Activated T-cell treated with anti-CD3 and anti-CD28 coated beads, Interleukin-2, amount 50 U/mL, for 24 hours (primary cell): ENCODE data around the gene OR4F15.

Source experiments
- DNase-seq: peaks from one replicate; pipeline ENCODE4 v3.0.0-alpha.2; 2020
- H3K27ac Mint-ChIP-seq: 2 replicates; pipeline ENCODE4 v1.8.0; 2020; ENCODE audit warnings: mild to moderate bottlenecking, mixed read lengths
- H3K27me3 Mint-ChIP-seq: 2 replicates; pipeline ENCODE4 v1.8.0; 2020; ENCODE audit warnings: mixed read lengths
- H3K36me3 Mint-ChIP-seq: 2 replicates; pipeline ENCODE4 v1.8.0; 2020; ENCODE audit warnings: low read depth, mixed read lengths
- H3K4me1 Mint-ChIP-seq: 2 replicates; pipeline ENCODE4 v1.8.0; 2020; ENCODE audit warnings: low read depth, mixed read lengths
- H3K4me3 Mint-ChIP-seq: 2 replicates; pipeline ENCODE4 v1.8.0; 2020; ENCODE audit warnings: mild to moderate bottlenecking, moderate library complexity, mixed read lengths
- H3K9me3 Mint-ChIP-seq: 2 replicates; pipeline ENCODE4 v1.8.0; 2020; ENCODE audit warnings: mixed read lengths

The OR4F15 gene

DNA sequence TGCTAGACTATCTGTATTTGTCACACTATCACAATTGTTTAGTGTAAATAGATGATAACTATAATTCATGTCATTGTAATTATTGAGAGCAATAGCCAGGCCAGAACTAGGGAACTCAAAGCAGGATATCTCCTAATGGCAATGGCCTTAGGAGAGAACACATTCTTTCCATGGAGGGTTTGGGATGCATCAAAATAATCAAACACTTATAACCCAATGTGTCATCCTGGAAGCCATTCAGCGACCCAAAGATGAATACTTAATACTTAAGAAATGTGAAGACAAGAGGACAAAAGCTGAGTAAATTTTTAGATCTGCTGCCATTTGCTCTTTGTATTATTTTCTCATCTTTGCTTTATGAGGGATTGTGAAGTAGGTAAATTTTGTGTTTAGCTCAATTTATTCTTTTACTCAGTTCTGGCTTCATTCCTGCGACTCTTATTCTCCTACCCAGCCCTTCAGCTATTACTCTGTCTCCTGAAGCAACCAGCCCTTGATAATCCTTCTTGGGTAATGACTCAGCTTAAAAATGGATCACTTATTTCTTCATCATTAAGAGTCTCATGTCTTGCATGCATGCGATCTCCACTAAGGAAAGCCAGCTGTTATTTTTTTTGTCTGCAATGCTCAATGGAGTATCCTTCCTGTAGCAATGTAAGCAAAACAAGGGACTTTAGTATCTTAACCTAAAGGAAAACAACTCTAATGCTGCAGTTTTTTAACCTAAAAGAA, 2.0 kb downstream of the OR4F15 start:
- Mint-ChIP-seq H3K4me1 (no peaks in the 10 kb centered on the region), H3K4me3 (no peak overlapping the region)

DNA sequence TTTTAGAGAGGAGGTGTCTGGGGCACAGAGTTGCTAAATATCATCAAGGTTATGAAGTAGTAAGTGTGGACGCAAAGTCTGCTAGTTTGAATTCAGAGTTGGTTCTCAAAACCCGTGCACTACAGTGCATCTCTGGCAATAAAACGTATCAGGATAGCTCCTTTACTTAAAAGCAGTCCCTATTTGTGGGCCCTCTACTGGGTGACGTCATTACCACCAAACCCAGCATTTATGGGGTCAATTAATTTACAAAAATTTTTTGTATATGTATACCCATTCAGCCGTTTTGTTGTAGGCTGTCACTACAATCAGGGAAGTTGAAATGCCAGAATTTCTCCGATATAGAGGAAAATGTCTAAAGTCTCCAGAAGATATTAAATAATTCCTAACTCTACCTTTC, 8.8 kb downstream of the OR4F15 start:
- Mint-ChIP-seq H3K27ac (no peak overlapping the region), H3K36me3 (no peaks in the 10 kb centered on the region), H3K27me3 (peaks cover 50% of the 10 kb centered on the region), H3K4me1 (no peaks in the 10 kb centered on the region), H3K4me3 (no peak overlapping the region), H3K9me3 (no peaks in the 10 kb centered on the region)
- DNase-seq = no peak

More for the DNA sequence above, 2.0 kb downstream of the OR4F15 start:
- Mint-ChIP-seq H3K36me3 (no peaks in the 10 kb centered on the region), H3K9me3 (no peaks in the 10 kb centered on the region), H3K27me3 (peaks cover 62% of the 10 kb centered on the region), H3K27ac (no peak overlapping the region)
- DNase-seq = no peak

DNA sequence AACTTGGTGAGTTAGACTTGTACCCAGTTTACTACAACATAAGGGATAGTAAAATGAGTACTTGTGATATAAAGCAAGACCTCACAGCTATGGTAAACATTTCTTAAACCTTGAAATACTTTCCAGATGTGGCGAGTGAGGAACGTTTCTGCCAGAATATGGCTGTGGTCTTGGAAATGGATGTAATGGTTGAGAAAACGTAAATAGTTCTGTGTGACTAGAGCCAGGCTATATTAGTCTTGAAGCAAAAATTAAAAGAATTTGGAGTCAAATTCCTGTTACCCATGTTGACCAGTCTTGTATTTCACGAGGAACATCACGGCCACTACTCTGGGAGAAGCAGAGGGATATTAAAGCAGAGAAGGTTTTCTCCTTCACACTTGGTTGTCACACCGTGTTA, 15.3 kb downstream of the OR4F15 start:
- no peaks in the 10 kb centered on the region for H3K4me1 Mint-ChIP-seq
- no peaks in the 10 kb centered on the region for H3K36me3 Mint-ChIP-seq
- no peak overlapping the region for H3K4me3 Mint-ChIP-seq
- DNase-seq = no peak
- no peak overlapping the region for H3K27ac Mint-ChIP-seq
- no peaks in the 10 kb centered on the region for H3K9me3 Mint-ChIP-seq
- H3K27me3 Mint-ChIP-seq = peaks cover 59% of the 10 kb centered on the region

DNA sequence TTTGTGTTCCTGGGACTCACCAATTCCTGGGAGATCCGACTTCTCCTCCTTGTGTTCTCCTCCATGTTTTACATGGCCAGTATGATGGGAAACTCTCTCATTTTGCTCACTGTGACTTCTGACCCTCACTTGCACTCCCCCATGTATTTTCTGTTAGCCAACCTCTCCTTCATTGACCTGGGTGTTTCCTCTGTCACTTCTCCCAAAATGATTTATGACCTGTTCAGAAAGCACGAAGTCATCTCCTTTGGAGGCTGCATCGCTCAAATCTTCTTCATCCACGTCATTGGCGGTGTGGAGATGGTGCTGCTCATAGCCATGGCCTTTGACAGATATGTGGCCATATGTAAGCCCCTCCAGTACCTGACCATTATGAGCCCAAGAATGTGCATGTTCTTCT, 16.8 kb downstream of the OR4F15 start:
- H3K36me3 Mint-ChIP-seq = no peaks in the 10 kb centered on the region
- H3K4me3 Mint-ChIP-seq = no peak overlapping the region
- no peaks in the 10 kb centered on the region for H3K4me1 Mint-ChIP-seq
- no peak for DNase-seq
- no peak overlapping the region for H3K27ac Mint-ChIP-seq
- H3K27me3 Mint-ChIP-seq = peaks cover 57% of the 10 kb centered on the region
- H3K9me3 Mint-ChIP-seq = no peaks in the 10 kb centered on the region

DNA sequence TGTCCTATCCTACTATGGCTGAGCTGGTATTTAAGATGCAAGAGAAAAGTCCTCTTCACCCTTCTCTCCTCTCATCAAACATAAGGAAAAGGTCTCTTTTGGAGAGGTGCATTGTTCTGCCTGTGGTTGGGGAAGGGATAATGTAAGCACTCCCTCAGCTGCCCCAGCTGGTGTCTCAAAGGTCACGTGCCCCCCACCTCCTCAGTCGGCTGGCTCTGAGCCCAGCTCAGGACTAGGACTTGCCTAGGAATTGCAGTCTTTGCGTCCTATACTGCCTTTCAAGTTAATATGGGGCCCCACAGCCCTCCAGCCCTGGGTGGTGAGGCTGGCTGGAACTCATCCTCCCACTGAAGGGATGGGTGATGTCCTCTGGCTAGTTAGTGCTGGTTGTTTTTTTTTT, 29.7 kb downstream of the OR4F15 start:
- H3K27me3 Mint-ChIP-seq = peaks cover 41% of the 10 kb centered on the region
- H3K9me3 Mint-ChIP-seq = no peaks in the 10 kb centered on the region
- H3K4me1 Mint-ChIP-seq = no peaks in the 10 kb centered on the region
- DNase-seq = no peak
- no peak overlapping the region for H3K4me3 Mint-ChIP-seq
- H3K27ac Mint-ChIP-seq = no peak overlapping the region
- no peaks in the 10 kb centered on the region for H3K36me3 Mint-ChIP-seq

DNA sequence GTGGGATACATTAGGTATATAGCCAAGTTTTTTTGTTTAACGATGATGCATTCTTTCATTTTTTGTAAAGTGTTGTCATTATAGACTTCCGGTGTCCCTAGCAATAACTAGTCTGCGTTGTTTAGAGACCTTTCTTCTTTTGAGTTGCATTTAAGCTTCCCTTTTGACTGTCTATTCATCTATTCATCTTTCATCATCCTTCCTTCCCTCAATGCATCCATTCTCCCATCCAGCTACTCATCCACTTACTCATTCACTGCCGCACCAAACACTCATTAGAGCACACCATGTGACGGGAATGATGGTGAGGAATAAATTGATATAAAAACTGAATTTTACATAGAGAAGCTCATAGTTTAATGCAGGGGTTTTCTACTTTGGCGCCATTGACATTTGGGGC, 32.9 kb downstream of the OR4F15 start:
- Mint-ChIP-seq H3K27ac (no peak overlapping the region), H3K27me3 (peaks cover 45% of the 10 kb centered on the region), H3K9me3 (no peaks in the 10 kb centered on the region), H3K4me1 (no peaks in the 10 kb centered on the region), H3K4me3 (no peak overlapping the region), H3K36me3 (no peaks in the 10 kb centered on the region)
- no peak for DNase-seq

DNA sequence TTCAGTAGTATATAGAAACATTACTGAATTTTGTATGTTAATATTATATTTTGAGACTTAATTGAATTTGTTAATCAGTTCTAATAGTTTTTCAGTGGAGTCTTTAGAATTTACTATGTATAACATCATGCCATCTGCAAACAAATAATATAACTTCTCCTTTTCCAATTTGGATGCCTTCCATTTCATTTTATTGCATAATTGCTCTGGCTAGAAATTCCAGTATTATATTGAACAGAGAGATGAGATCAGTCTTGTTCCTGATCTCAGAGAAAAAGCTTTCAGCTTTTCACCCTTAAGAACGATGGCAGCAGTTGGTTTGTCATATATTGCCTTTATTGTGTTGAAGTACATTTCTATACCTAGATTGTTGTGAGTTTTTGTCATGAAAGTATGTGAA, 40.4 kb downstream of the OR4F15 start:
- peaks cover 41% of the 10 kb centered on the region for H3K27me3 Mint-ChIP-seq
- H3K4me3 Mint-ChIP-seq = no peak overlapping the region
- no peaks in the 10 kb centered on the region for H3K4me1 Mint-ChIP-seq
- H3K27ac Mint-ChIP-seq = no peak overlapping the region
- no peak for DNase-seq
- H3K36me3 Mint-ChIP-seq = no peaks in the 10 kb centered on the region
- H3K9me3 Mint-ChIP-seq = no peaks in the 10 kb centered on the region
